ENCODE data around the gene FBXW4. TPM values are rescaled to one million over a fixed set of nuclear protein-coding genes. Genes with fewer than 3 reads are reported as not detected.

FBXW4 gene
- total and polyA plus RNA-seq, 10 of the 15 experiments (the other 5 are each of a cell fraction or from before 2014, with no cell fraction given) = 5.7 to 42.0 (median 27.5) TPM

GRCh38 chr10:101712997-101713396 lies 18.0 kb upstream of the FBXW4 start:
- in situ Hi-C loops (cut with MboI) (no loop called here), intact Hi-C loops (cut with micrococcal nuclease; ENCODE audit: unreplicated experiment) (no loop called here)
- no peak for ATAC-seq
- DNase-seq (ENCODE audit: low read depth, low spot score) = no peak
- Histone ChIP-seq H3K9me3 (replicated peaks; ENCODE audit: control insufficient read depth, insufficient read depth, low read length) (no peaks in the 10 kb centered on the region), H2AFZ (ENCODE audit: control insufficient read depth, low read depth, low read length) (no peak overlapping the region), H3K36me3 (ENCODE audit: control insufficient read depth in 2 of 2, insufficient read depth in 2 of 2, low read length in 1 of 2) (no peaks in the 10 kb centered on the region), H3K4me3 (no peak overlapping the region), H3K4me1 (ENCODE audit: control insufficient read depth, insufficient read depth, low read length) (no peaks in the 10 kb centered on the region), H3K27me3 (replicated peaks in 1 of 2; ENCODE audit: control insufficient read depth in 2 of 2, insufficient read depth in 2 of 2, low read length in 1 of 2) (no peaks in the 10 kb centered on the region), H3K79me2 (ENCODE audit: control insufficient read depth, insufficient read depth, low read length) (no peaks in the 10 kb centered on the region), H3K27ac (ENCODE audit: control insufficient read depth, insufficient read depth) (no peak overlapping the region), H3K4me2 (ENCODE audit: control insufficient read depth, insufficient read depth) (no peak overlapping the region), H3K9ac (ENCODE audit: control insufficient read depth, insufficient read depth, low read length) (no peak overlapping the region), H4K20me1 (ENCODE audit: control insufficient read depth, insufficient read depth) (no peaks in the 10 kb centered on the region)
- ChIA-PET POLR2A (no interaction called here), SMC1A (ENCODE audit: uncharacterized antibody, unreplicated experiment) (interaction anchor here (1.1 kb wide), 1 partner anchor 9 kb away, joined by 4 read pairs; no protein-coding TSS in a partner anchor), RAD21 (ENCODE audit: unreplicated experiment) (interaction anchor here (1.1 to 1.2 kb wide), 3 partner anchors 9 to 110 kb away, joined by 3 read pairs; no protein-coding TSS in a partner anchor), CTCF (interaction anchor here (0.8 kb wide), 1 partner anchor 68 kb away, joined by 3 read pairs; no protein-coding TSS in a partner anchor)
- TF ChIP-seq, protein P1, sequence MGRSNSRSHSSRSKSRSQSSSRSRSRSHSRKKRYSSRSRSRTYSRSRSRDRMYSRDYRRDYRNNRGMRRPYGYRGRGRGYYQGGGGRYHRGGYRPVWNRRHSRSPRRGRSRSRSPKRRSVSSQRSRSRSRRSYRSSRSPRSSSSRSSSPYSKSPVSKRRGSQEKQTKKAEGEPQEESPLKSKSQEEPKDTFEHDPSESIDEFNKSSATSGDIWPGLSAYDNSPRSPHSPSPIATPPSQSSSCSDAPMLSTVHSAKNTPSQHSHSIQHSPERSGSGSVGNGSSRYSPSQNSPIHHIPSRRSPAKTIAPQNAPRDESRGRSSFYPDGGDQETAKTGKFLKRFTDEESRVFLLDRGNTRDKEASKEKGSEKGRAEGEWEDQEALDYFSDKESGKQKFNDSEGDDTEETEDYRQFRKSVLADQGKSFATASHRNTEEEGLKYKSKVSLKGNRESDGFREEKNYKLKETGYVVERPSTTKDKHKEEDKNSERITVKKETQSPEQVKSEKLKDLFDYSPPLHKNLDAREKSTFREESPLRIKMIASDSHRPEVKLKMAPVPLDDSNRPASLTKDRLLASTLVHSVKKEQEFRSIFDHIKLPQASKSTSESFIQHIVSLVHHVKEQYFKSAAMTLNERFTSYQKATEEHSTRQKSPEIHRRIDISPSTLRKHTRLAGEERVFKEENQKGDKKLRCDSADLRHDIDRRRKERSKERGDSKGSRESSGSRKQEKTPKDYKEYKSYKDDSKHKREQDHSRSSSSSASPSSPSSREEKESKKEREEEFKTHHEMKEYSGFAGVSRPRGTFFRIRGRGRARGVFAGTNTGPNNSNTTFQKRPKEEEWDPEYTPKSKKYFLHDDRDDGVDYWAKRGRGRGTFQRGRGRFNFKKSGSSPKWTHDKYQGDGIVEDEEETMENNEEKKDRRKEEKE (IDR thresholded peaks at IDR 0.05) = no peak
- TF ChIP-seq ATF2 (IDR thresholded peaks at IDR 0.05; ENCODE audit: low read length) = no peak
- no peak for TF ChIP-seq RB1 (IDR thresholded peaks at IDR 0.05; ENCODE audit: borderline replicate concordance)
- TF ChIP-seq MLLT1 (IDR thresholded peaks at IDR 0.05) = no peak
- TF ChIP-seq NBN (IDR thresholded peaks at IDR 0.05) = no peak
- FAIRE-seq = no peak
- BruUV-seq (replicated peaks) = no TSS peak
- 6% methylated on average over 2 of the region's 2 CpGs for whole genome bisulfite sequencing (ENCODE audit: insufficient coverage, insufficient replicate concordance, low lambda C conversion rate, missing lambda C conversion rate)

All from GM12878 (cell line).